Measurements from ENCODE around the gene AFTPH. TPM values are rescaled to one million over a fixed set of nuclear protein-coding genes. Genes with fewer than 3 reads are reported as not detected.

AFTPH gene
- total RNA-seq, 2 experiments from 2014 or later, result 30.6 to 31.1 TPM

- peaks cover 8% of the 10 kb centered on the region for H3K4me1 Mint-ChIP-seq (ENCODE audit: low read depth)
- POLR2A ChIA-PET, result interaction anchor here (0.6 to 1.8 kb wide), 7 partner anchors 13 to 449 kb away, joined by 3 to 4 read pairs (median 3); no protein-coding TSS in a partner anchor
- ATAC-seq (peak; percentile 95), DNase-seq (peak; percentile 86)
- no peaks in the 10 kb centered on the region for H3K36me3 Mint-ChIP-seq (ENCODE audit: low read depth)
- peak; percentile 96 for TF ChIP-seq CTCF (IDR thresholded peaks at IDR 0.05)
- H3K9me3 Mint-ChIP-seq, result no peaks in the 10 kb centered on the region
- CTCF ChIA-PET, result interaction anchor here (0.7 to 13.8 kb wide), 68 partner anchors 9 to 811 kb away, joined by 3 to 324 read pairs (median 5); no protein-coding TSS in a partner anchor
- intact Hi-C loops (cut with micrococcal nuclease), result loop anchor here (2.0 to 5.0 kb wide), 2 partner anchors 158 to 441 kb away; no protein-coding TSS in a partner anchor
- H3K27me3 Mint-ChIP-seq, result peaks cover 1% of the 10 kb centered on the region
- no peak overlapping the region for H3K4me3 Mint-ChIP-seq
- H3K27ac Mint-ChIP-seq, result no peak overlapping the region
These were observed 35.8 kb upstream of the AFTPH start for GRCh38 chr2:64488050-64488974.

DNA sequence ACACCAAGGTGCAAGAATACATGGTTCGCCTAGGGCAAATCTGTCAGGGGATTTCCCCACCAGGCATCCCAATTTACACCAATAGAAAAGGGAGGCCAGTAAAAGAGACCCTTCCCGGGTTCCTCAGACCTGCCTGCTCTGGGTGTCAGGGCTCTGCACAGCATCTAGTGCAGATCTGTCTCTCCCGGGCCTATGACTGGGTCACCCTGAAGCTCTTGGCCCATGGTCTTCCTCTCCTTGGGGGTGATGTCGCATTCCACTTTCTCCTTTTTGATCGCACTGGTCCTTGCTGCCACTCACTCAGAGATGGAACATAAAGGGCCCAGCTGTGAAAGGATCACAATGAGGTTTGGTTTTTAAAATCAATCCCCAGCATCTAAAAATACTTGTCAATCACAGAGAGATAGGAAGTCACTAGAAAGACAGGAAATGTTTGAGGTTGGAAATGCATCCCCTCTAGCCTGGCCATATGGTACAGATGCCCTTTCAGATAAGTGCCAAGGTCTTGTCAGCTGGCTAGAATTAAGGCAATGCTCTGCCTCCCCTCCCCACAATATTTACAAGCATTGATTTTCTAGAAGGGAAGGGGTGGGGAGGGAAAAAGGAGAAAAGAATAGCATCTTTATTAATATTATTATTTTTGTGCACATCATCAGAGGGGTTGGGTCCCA lies 34.9 kb upstream of the AFTPH start:
- ChIA-PET POLR2A (interaction anchor here (0.6 to 1.8 kb wide), 3 partner anchors 12 to 158 kb away, joined by 3 to 4 read pairs (median 4); no protein-coding TSS in a partner anchor), CTCF (interaction anchor here (1.0 to 13.8 kb wide), 9 partner anchors 10 to 440 kb away, joined by 3 to 324 read pairs (median 11); no protein-coding TSS in a partner anchor)
- peaks cover 8% of the 10 kb centered on the region for H3K4me1 Mint-ChIP-seq (ENCODE audit: low read depth)

GRCh38 chr2:64491426-64491825 lies 32.7 kb upstream of the AFTPH start:
- peaks cover 1% of the 10 kb centered on the region for H3K27me3 Mint-ChIP-seq
- no peak for DNase-seq
- CTCF ChIA-PET, result interaction anchor here (1.2 to 13.8 kb wide), 2 partner anchors 31 to 162 kb away, joined by 5 to 324 read pairs; no protein-coding TSS in a partner anchor

More for the DNA sequence above, 34.9 kb upstream of the AFTPH start:
- ATAC-seq (no peak), DNase-seq (no peak)
- Mint-ChIP-seq H3K9me3 (no peaks in the 10 kb centered on the region), H3K4me3 (no peak overlapping the region), H3K36me3 (ENCODE audit: low read depth) (no peaks in the 10 kb centered on the region), H3K27ac (no peak overlapping the region), H3K27me3 (peaks cover 1% of the 10 kb centered on the region)
- intact Hi-C loops (cut with micrococcal nuclease), result loop anchor here (2.0 to 5.0 kb wide), 2 partner anchors 158 to 442 kb away; no protein-coding TSS in a partner anchor
- TF ChIP-seq CTCF (IDR thresholded peaks at IDR 0.05), result no peak

GRCh38 chr2:64492272-64492671 lies 31.9 kb upstream of the AFTPH start:
- Mint-ChIP-seq H3K36me3 (ENCODE audit: low read depth) (no peaks in the 10 kb centered on the region), H3K27me3 (peaks cover 7% of the 10 kb centered on the region), H3K27ac (no peak overlapping the region), H3K4me3 (no peak overlapping the region), H3K4me1 (ENCODE audit: low read depth) (peaks cover 8% of the 10 kb centered on the region), H3K9me3 (no peaks in the 10 kb centered on the region)
- no peak for DNase-seq
- CTCF ChIA-PET, result interaction anchor here (1.2 to 13.8 kb wide), 2 partner anchors 30 to 163 kb away, joined by 5 to 324 read pairs; no protein-coding TSS in a partner anchor
- TF ChIP-seq CTCF (IDR thresholded peaks at IDR 0.05), result no peak
- no peak for ATAC-seq
- POLR2A ChIA-PET, result no interaction called here
- intact Hi-C loops (cut with micrococcal nuclease), result no loop called here

More at GRCh38 chr2:64491426-64491825, 32.7 kb upstream of the AFTPH start:
- no peak for TF ChIP-seq CTCF (IDR thresholded peaks at IDR 0.05)
- Mint-ChIP-seq H3K36me3 (ENCODE audit: low read depth) (no peaks in the 10 kb centered on the region), H3K4me1 (ENCODE audit: low read depth) (peaks cover 8% of the 10 kb centered on the region), H3K4me3 (no peak overlapping the region), H3K9me3 (no peaks in the 10 kb centered on the region), H3K27ac (no peak overlapping the region)
- no peak for ATAC-seq
- POLR2A ChIA-PET, result interaction anchor here (0.6 kb wide), 1 partner anchor 163 kb away, joined by 3 read pairs; no protein-coding TSS in a partner anchor
- intact Hi-C loops (cut with micrococcal nuclease), result no loop called here

All from activated CD8-positive, alpha-beta T cell treated with anti-CD3 and anti-CD28 coated beads for 36 hours (primary cell).